ENCODE results near the gene KDSR.

Gene KDSR

DNA sequence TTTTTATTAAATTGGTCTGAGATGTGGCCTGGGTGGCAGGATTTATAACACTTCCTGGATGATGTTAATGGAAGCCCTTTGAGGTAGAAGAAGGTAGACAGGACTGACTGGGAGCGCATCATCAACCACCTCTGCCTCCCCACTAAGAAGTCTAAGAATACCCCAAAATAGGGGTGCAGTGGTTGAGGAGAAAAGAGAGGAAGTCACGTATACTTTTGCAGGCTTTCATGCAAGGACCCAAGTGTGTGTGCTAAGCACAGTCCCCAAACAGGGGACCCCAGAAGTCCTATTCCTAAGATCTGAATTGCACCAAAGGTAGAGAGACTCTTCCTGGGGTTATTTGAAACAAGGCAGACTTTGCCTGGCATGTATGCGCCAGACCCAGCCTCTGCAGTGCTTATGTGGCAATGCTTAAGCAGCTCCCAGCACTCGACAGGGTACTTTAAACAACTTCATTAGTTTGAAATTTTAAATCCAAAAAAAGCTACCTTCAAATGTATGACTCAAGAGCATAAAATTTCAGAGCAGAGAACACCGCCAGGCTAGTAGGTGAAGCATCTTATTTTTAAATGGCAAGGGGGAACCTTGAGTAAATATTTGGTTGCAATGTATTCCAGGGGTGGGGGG lies 82.7 kb downstream of the KDSR start:
- no peak for DNase-seq (ENCODE audit: low read depth)

DNA sequence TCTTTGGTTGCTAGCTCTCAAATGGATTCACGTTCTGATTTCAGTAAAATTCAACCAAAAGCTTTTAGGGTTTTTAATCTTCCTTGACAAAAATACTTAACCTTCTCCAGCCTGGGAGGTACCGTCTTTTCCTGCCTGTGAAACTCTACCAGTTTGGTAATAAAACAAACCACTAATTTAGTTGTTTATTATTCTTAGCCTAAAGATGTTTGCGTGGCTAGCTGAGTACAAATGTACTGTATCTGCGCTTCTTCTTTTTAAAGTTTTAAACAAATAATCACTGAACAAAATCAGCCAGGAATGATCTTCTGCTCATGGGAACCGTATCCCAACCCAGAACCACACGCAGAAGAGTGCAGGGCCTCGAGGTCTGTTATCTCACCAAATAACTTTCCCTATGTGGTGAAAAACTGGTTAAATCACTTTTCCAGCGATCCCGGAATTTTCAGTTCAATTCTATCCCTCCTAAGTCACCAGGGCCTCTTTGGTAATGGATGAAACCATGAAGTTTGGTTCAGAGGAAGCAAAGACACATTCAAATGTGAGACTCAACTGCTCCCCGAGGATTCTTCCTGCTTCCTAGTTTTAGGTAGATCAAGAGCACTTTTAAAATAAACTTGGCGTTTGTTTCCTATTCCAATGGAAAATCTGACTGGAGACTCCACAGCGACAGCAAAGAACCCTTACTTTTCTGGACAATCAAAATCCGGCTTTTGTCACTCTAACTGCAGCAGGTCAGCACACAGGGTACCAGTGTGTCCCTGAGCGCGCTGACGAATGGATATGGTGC lies 83.5 kb downstream of the KDSR start:
- DNase-seq (ENCODE audit: low read depth) = no peak

DNA sequence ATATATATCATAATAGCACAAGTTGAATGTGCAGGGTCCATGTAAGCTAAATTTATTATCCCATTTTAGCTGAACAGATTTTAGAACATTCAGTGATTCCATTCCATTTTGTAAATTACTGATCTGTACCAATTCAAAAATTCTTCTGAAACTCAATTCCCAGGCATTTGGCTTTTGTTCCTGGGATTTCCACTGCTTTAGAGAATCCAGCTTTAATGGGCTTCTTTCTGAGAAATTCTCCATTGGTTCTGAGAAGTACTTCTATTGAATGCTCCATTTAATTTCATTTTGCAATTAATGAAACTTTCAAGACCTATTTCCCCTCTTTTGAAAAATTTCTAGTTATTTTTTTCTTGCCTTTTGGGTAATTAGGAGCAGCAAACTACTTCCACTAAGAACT lies 84.2 kb downstream of the KDSR start:
- DNase-seq (ENCODE audit: low read depth) = no peak
